Measurements from ENCODE around the gene TTLL10. TPM values are rescaled to one million over a fixed set of nuclear protein-coding genes. Genes with fewer than 3 reads are reported as not detected.

TTLL10 gene
- polyA plus RNA-seq (2013, experiment 1 of 2; ENCODE audit: insufficient read length) = not detected
- not detected for polyA plus RNA-seq (2013, experiment 2 of 2; ENCODE audit: insufficient read length)

GRCh38 chr1:1173793-1174415 is at the start of gene TTLL10:
TTLL10 (plus strand) TSS chr1:1173880; CDS start chr1:1179216, 5,336 bp downstream.
- no peak for DNase-seq

GRCh38 chr1:1124508-1124785 is 49.2 kb upstream of the TTLL10 start:
- DNase-seq = no peak

- no peak for DNase-seq
Observed at GRCh38 chr1:1124786-1125642, 48.7 kb upstream of the TTLL10 start.

GRCh38 chr1:1125945-1126344 is 47.7 kb upstream of the TTLL10 start:
- DNase-seq = no peak

GRCh38 chr1:1127551-1128451 is 45.9 kb upstream of the TTLL10 start:
- no peak for DNase-seq

GRCh38 chr1:1128454-1129139 is 45.1 kb upstream of the TTLL10 start:
- DNase-seq = no peak

- DNase-seq = no peak
Observed at GRCh38 chr1:1129381-1129821, 44.3 kb upstream of the TTLL10 start.

GRCh38 chr1:1130206-1131120 is 43.2 kb upstream of the TTLL10 start:
- DNase-seq = no peak

- no peak for DNase-seq
Observed at GRCh38 chr1:1132042-1132950, 41.4 kb upstream of the TTLL10 start.

- DNase-seq = no peak
Observed at GRCh38 chr1:1132956-1133750, 40.5 kb upstream of the TTLL10 start.

GRCh38 chr1:1134300-1134970 is 39.2 kb upstream of the TTLL10 start:
- no peak for DNase-seq

- DNase-seq = no peak
Observed at GRCh38 chr1:1135339-1136136, 38.1 kb upstream of the TTLL10 start.

- DNase-seq = no peak
Observed at GRCh38 chr1:1136547-1137230, 37.0 kb upstream of the TTLL10 start.

GRCh38 chr1:1137256-1138045 is 36.2 kb upstream of the TTLL10 start:
- no peak for DNase-seq

GRCh38 chr1:1140673-1141072 is 33.0 kb upstream of the TTLL10 start:
- no peak for DNase-seq

GRCh38 chr1:1141244-1141910 is 32.3 kb upstream of the TTLL10 start:
- DNase-seq = no peak
